PFSK-1 (cell line): ENCODE results near the gene CCDC13.

Experiments
- FOXP2 ChIP-seq: optimal IDR thresholded peaks from 2 replicates; pipeline ENCODE3; 2011; ENCODE audit warnings: borderline replicate concordance, control low read depth, inconsistent platforms; ENCODE audit not compliant: insufficient read depth; ENCODE audit errors: extremely low read length, extremely low read depth
- POLR2AphosphoS5 ChIP-seq: IDR thresholded peaks from 2 replicates; pipeline ENCODE4 v1.6.1; 2012; ENCODE audit warnings: low read depth, mild to moderate bottlenecking, control low read depth, low read length, moderate library complexity
- SIN3A ChIP-seq: IDR thresholded peaks from 2 replicates; pipeline ENCODE4 v1.6.1; 2012; ENCODE audit warnings: mild to moderate bottlenecking, low read length, moderate library complexity, borderline replicate concordance; ENCODE audit not compliant: insufficient read depth
- TAF1 ChIP-seq: IDR thresholded peaks from 2 replicates; pipeline ENCODE4 v1.6.1; 2012; ENCODE audit warnings: low read length, control low read depth, borderline replicate concordance; ENCODE audit not compliant: insufficient read depth
- TF ChIP-seq, protein P1 (sequence below), 2 experiments: IDR thresholded peaks; 2 replicates each; pipeline versions ENCODE4 v1.6.1 to v1.8.0; 2011 to 2012; ENCODE audit warnings: low read depth in 2 of 2, low read length in 2 of 2, control low read depth in 1 of 2, inconsistent platforms in 1 of 2, mild to moderate bottlenecking in 1 of 2, moderate library complexity in 1 of 2; ENCODE audit not compliant: insufficient read depth in 1 of 2

Gene CCDC13

DNA sequence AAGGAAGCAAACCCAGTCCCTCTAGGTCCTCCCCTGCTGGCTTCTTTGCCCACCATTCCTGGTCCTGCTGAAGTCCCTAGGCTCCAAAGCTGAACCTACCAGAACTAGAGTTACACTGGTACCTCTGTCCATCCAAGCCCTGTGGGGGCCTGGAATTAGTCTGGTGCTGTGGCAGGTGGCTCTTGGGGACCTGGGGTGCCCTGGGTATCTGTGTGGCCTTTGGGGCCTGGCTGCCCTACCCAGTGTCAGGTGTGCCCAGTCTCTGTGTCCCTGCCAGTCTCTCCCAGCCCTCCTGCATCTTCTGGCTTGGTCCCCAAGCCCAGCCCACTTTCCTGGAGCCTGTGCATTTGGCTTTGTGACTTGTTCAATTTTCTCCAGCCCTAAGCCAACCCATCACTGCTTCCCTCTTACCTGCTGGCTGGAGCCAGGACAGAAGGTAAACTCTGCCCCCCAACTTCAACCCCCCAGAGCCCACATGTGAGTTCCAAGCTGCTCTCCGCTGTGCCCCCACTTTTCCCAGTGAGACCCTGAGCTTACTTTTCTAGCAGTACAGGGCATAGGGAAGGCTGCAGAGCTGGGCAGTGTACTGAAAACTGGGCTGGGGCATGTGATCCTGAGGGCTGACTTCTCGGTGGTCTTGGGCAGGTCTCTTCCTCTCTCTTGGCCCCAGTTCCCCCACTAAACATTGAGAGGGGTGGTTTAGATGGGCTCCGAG lies 42.2 kb downstream of the CCDC13 start:
- TF ChIP-seq TAF1 (no peak), SIN3A (no peak), POLR2AphosphoS5 (no peak), FOXP2 (no peak)
- TF ChIP-seq, protein P1, sequence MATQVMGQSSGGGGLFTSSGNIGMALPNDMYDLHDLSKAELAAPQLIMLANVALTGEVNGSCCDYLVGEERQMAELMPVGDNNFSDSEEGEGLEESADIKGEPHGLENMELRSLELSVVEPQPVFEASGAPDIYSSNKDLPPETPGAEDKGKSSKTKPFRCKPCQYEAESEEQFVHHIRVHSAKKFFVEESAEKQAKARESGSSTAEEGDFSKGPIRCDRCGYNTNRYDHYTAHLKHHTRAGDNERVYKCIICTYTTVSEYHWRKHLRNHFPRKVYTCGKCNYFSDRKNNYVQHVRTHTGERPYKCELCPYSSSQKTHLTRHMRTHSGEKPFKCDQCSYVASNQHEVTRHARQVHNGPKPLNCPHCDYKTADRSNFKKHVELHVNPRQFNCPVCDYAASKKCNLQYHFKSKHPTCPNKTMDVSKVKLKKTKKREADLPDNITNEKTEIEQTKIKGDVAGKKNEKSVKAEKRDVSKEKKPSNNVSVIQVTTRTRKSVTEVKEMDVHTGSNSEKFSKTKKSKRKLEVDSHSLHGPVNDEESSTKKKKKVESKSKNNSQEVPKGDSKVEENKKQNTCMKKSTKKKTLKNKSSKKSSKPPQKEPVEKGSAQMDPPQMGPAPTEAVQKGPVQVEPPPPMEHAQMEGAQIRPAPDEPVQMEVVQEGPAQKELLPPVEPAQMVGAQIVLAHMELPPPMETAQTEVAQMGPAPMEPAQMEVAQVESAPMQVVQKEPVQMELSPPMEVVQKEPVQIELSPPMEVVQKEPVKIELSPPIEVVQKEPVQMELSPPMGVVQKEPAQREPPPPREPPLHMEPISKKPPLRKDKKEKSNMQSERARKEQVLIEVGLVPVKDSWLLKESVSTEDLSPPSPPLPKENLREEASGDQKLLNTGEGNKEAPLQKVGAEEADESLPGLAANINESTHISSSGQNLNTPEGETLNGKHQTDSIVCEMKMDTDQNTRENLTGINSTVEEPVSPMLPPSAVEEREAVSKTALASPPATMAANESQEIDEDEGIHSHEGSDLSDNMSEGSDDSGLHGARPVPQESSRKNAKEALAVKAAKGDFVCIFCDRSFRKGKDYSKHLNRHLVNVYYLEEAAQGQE (IDR thresholded peaks at IDR 0.05; ENCODE audit: insufficient read depth in 1 of 2, low read depth in 2 of 2, low read length in 2 of 2) = no peak

DNA sequence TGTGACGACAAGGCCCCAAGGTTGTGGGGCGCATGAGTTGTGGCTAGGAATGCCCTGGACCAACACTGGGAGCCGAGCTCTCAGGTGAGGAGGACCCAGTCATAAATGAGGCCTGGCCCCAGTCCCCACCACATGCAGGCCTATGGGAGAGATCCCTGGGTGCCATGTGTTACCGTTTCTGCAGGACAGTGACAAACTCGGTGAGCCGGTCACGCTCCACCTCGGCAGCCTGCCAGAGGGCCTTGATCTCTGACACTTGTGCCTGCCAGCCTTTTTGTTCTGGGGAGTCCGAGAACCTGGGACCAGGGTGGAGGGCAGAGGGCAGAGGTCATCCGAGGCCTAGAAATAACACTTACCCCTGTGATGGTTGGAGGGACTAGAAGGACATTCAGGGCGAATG lies 42.8 kb downstream of the CCDC13 start:
- TF ChIP-seq SIN3A (no peak), POLR2AphosphoS5 (no peak), TAF1 (no peak), FOXP2 (no peak)
- TF ChIP-seq, protein P1 (IDR thresholded peaks at IDR 0.05; ENCODE audit: insufficient read depth in 1 of 2, low read depth in 2 of 2, low read length in 2 of 2) = no peak

DNA sequence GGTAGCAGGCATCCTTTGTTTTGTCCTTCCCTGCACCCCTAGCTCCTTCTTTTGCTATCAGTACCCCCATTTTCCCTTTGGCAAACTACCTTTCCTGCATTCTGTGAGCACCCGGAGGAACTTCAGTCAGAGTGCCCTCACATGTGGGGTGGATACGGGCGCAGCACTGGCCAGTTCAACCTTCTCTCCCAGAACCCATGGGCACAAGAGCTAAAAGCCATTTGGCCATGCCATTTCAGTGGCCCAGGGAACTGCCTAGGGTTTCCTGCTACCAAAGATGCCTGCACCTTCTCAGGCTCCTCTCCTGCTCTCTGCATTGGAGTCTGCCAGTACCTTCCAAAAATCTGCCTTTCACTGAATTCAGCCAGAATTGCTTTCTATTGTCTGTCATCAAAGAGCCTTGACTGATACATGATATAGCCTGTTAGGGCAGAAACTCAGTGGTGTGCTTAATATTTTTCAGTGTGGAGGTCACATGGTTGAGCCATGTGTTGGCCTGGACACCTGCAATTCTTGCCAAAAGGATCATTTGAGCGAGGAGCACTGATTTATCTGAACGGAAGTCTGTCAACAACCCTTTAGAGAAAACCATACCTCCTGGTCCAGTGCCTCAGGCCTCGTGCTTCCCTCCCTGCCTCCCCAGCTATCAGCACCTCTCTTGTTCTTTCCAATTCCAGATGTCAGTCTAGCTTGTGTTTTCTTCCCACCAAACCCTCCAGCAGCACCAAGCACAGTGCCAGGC lies 43.5 kb downstream of the CCDC13 start:
- no peak for TF ChIP-seq SIN3A
- TF ChIP-seq, protein P1 (IDR thresholded peaks at IDR 0.05; ENCODE audit: insufficient read depth in 1 of 2, low read depth in 2 of 2, low read length in 2 of 2) = no peak
- TF ChIP-seq POLR2AphosphoS5 = no peak
- no peak for TF ChIP-seq FOXP2

DNA sequence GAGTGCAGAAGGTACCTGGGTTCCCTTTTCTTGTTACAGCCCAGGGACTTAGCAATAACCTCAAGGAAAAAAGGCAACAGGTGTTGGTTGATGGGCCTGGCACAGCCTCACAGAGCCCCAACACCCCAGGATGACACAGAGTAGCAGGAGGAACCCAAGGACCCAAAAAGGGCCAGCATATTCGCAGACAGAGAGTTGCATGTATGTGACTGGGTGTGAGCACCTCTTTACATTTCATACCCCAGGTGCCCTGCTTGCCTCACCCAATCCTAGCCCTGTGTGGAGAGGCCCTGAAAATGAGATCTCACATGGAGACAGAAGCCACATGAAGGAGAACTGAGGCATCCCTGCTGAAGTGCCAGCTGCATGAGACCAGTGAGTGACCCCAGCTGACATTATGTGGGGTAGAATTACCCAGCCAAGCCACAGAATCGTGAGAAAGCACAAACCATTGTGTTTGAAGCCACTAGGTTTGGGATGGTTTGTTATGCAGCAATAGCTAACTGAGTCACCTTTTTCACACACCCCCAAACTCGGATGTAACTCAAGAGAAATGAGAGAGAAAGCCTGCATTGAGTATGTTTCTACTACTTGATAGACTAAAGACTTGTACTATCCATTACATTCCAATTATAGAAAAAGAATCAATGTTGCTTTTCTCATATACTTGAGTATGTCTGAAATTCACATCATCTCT lies 44.2 kb downstream of the CCDC13 start:
- TF ChIP-seq TAF1 (no peak), SIN3A (no peak), FOXP2 (no peak), POLR2AphosphoS5 (no peak)
- TF ChIP-seq, protein P1 (IDR thresholded peaks at IDR 0.05; ENCODE audit: insufficient read depth in 1 of 2, low read depth in 2 of 2, low read length in 2 of 2) = no peak
